Stimulated activated CD4-positive, alpha-beta T cell treated with anti-CD3 and anti-CD28 coated beads, TNF-alpha, amount 100 ng/mL, for 24 hours (primary cell): Measurements from ENCODE around the gene FOXF1.

Experiments
- DNase-seq, 3 experiments: peaks; one replicate each; pipeline ENCODE4 v3.0.0-alpha.2; 2020; ENCODE audit warnings: low read depth in 3 of 3

The FOXF1 gene

DNA sequence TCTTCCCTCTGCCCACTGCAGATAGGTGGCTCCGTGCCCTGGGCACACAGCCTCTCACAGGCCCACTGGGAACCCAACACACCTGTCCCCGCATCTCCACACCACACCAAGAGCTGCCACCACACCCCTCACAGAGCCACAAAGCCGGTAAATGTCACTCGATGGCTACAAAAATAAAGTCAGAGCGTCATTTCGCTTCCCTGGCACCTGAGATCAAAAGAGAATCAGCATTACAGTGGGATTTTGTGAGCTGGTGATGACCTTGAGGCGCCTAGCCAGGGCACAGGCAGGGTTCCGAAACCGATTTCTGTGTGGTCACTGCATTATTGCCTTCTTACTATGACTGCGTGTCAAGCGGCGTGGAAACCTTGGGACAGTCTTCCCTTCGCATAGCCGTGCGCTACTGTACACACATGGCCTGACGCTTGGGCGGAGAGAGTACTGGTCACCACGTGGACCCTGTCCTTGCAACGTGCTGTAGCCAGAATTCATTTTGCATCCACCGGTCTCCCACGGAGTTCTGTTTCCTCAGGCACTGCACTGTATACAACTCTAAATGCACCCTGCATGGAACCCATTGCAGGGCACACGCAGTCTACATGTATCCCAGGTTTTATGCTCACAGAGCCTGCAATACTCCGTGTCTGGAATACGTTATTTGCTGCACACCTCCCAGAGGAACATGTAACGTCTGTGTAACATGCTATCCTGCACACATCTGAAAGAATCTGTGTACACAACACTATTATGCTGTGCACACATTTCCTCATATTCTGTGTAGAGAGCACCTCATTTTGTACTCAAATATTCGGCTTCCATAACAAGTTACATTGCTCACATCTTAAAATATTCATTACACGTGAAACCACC is 5.8 kb upstream of the FOXF1 start:
- no peak for DNase-seq

DNA sequence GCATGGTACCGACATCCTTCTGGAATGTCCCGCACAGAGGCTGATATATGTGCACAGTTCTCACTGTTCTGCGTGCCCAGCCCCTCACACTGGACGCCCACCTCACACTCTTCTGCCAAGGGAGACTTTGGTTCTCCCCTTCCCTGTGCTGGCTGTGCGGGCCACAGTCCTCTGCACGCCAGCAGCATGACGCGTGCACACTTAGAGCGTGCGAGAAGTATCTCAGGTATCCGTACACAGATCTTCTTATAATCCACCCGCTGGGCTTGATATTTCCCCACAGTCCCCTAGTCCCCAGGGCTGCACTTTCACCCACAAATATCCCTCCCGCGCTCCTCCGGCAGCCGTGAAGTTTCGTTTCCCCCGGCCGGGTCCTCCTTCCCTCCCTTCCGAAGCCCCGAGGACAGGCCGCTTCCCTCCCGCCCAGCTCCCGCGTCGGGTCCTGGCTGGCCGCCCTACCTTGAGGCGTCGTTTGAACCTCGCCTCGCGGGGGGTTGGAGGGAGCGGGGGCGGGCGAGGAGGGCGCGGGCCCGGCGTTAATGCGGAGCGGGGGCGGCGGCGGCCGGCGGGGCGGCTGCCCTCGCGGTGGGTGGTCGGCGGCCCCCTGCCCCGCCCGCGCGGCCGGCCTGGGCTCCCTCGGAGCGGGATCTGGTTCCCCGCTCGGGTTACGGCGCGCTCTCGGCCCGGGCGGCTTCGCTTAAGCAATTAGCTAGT is 5.0 kb upstream of the FOXF1 start:
- DNase-seq: no peak

DNA sequence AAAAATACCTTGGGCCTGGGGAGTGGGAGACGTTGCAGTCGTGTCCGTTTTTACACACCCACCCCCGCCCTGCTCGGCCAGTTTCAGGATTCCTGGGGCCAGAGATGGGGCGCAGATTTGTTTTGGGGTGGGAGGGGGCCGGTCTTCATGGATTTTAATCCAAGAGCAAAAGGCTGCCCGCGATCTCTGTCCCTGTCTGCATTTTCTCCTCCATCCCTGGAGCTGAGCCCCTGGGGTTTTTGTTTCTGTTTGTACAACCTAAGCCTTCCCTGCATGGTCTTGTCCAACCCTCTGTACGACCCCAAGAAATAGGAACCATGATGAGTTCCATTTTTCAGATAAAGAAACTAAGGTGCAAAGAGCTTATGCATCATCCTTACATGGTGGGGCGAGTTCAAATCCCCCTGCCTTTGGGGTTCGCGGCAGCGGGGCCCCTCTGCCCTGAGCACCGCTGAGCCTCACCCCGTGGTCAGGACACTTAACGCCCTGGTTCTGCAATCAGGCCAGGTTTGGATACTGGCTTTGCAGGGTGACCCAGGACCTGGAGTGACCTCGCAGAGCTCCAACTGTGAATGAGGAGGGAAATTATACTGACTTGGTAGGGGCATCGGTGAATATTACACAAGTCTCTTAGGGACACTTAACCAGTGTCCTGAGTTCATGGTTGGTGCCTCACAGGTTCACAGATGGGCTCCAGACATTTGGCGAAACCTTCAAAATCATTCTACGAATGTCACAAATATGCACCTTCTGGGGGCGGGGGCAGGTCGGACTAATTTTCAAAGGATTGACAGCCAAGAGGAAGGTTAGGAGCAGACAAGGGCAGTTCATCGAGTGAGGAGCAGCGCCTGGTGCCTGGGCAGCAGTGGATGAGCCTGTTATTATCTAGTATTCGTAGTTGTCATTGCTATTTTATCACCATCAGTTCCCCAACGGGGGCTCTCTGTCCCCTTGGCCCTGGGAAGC is 4.1 kb upstream of the FOXF1 start:
- no peak for DNase-seq

DNA sequence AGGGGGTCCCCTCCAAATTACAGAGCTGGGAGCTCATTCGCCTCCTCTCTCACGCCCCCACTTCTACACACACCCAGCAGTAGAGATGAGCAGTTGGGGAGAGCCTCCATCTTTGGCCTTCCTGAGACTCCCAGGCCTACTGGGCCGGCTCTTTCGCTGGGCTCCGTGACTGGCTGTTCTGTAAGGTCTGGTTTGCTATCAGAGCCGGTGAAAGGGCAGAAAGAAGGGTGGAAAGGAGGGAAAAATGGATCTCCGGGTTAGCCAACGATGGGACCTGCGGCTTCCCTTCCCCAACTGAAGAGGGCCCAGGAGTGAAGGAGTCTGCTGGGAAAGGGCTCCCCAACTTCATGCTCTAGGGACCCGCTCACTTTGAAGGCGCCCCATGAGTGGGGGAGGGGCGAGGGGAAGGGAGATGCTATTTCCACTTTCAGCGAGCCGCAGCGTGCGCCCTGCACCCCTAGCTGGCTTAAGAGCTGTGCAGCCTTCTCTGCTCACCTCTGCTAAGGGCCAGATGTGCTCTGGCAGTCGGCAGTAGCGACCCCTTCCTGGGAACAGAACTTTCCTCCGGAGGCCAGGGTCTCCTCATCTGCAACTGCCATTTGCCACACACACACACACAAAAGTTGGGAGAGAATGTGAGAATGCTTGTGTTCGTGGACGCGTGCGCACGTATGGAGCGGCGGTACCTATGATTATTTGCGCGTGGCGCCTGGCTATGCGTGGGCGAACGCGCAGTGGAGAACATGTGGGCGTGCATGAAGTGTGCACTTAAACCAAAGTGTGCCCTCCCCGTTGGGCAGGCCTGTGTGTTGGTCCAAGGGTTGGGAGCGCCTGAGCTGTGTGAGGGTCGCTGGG is 2.9 kb upstream of the FOXF1 start:
- DNase-seq: no peak

DNA sequence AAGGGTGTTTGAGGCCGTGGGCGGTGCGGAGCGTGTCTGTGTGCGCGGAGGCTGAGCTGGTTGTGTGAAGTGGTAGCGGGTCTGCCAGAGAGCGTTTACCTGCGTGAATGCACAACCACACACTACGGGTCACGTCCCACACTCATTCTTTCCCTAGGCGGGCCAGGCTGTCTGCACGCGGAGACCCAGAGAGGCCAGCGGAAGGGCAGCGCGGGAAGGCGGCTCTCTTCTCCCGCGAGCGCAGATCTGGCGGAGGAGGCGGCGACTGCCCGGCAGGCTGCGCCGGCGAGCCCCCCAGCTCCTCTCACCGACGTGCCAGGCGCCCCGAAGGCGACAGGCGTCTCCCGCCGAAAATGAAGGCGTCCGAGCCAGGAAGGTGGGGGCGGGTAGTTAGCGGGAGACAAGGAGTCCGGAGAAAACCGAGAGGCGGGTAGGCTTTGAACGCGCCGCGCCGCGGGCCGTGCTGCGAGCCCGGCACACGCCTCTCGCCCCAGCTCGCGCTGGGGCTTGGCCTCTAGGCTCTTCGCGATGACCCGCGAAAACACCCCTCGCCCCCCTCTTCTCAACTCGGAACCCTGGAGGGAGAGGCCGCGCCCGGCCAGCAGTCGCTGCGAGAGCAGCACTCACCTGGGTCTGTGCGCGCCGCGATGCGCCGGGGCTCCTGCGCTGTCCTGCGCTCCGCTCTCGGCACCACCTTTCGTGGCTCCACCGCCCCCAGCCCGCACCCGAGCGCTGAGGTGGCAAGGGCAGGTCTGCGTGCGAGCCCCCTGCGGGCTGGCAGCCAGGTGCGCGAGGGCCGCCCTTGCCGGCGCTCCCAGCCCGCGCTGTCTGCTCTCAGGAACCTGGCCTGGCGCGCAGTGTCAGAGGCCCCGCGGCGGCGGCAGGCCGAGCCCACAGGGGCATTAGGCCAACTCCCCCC is 2.0 kb upstream of the FOXF1 start:
- no peak for DNase-seq

DNA sequence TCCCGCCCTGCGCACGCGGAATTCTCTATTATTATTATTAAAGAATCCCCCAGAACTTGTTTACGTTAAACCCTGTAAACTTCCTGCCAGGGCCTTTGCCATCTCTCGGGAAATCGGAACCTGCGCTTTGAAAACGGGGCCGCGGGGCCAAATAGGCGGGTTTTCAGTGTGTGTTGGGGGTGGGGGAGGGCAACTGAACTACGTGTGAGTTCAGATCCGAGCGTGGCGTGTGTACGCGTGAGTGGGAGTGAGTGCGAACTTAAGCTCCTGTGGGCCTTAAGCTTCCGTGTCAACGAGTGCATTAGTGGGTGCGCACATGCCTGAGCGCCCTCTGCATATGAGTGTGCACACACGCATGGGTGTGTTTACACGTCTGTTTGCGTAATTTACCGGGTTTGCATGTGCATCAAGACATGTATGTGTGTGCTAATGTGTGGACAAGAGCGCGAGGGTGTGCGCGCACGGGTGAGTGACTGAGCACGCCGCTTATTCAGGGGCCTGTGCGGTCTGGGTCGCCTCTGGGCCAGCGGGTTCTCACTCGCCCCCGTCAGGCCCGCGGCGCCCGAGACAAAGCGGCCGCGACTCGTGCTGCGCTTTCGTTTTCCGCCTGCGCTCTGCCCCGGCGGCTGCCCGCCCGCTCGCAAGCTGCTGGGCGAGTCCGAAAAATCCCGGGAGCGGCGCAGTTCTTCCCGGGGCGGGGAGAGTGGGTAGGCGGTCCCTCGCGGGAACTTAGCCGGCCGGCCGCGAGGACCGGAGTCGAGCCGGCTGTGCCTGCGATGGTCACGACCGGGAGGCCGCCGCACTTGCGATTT is 1.2 kb upstream of the FOXF1 start:
- no peak for DNase-seq

DNA sequence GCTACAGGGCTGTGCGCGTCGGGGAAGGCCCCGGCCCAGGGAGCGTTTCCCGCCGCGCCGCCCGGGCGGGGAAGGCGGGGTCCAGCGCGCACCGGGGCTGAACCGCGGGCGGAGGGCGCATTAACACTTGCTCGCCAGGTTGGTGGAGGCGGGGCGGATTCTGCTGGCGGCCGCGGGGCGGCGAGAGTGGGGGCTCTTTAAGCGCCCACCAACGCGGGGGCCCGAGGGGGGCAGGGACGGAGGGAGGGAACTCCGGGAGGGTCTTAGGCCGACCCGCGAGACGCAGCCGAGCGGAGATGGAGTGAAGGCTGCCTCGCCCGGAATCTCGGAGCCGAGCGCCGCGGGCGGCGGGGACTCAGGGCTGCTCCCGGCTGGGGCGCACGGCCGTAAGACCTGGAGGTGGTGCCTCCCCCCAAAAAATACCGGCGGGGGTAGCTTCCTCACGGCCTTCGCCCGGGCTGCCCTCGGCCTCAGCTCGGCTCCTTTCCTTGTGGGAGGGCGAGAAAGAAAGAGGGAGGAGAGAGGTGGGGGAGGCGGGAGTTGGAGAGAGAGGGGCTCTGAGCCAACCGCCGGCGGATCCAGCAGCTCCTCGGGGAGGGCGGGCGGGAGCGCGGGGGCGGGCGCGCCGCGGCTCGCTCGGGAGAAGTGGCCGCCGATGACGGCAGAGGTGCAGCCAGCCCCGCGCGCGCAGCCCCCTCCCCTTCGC is 415 bp upstream of the FOXF1 start:
- DNase-seq: no peak

DNA sequence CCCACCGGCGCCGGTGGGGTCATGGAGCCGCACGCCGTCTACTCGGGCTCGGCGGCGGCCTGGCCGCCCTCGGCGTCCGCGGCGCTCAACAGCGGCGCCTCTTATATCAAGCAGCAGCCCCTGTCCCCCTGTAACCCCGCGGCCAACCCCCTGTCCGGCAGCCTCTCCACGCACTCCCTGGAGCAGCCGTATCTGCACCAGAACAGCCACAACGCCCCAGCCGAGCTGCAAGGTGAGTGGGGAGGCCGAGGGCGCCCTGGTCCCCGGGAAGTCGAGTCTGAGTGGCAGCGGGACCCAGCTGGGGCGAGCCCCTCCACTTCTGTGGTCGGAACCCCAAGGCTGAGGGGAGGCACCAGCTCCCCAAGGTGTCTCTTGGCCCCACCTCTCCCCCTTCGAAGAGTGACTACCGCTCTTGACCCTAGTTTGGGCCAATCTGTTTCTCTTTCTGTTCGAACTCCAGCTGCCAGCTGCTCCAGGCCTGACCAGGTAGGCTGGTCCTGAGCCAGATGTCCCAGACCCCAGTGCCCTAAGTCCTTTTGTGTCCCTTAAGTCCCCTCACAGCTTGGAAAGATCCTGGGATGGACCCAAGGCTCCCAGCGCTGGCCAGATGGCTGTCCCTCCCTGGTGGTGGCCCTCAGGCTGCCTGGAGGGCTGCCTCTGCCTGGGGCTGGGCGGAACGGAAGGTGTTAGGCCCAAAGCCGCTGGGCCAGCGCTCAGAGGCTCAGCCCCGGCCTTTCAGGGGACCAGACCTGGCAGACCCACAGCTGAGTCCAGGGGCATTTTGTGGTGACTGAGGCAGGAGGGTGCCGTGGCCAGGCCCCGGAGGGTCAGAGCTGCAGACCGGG is 1.2 kb downstream of the FOXF1 start:
- DNase-seq: no peak

DNA sequence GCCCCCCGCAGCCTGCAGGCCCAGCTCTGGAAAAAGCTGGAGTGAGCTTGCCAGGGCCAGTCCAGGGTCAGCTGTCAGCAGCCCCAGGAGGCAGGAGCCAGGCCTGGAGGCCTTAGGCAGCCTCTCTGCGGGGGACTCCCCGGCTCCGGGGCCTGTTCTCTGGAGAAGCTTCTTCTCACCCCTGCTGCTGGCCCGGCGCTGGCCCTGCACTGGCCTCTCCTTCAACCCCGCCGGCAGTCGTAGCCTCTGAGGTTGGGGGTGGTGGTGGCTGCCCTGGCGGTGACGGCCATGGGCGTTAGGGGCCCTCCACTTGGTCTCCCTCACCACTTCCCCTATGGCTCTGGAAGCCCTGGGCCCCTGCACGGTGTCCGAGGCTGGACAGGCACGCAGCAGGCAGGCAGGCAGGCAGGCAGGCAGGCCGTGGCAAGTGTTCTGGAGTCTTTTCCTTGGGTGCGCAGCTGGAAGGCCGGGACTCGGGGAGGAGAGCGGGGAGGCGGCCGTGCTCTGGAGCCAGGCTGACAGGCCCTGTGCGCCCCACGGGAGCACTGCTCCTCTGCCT is 2.1 kb downstream of the FOXF1 start:
- no peak for DNase-seq

DNA sequence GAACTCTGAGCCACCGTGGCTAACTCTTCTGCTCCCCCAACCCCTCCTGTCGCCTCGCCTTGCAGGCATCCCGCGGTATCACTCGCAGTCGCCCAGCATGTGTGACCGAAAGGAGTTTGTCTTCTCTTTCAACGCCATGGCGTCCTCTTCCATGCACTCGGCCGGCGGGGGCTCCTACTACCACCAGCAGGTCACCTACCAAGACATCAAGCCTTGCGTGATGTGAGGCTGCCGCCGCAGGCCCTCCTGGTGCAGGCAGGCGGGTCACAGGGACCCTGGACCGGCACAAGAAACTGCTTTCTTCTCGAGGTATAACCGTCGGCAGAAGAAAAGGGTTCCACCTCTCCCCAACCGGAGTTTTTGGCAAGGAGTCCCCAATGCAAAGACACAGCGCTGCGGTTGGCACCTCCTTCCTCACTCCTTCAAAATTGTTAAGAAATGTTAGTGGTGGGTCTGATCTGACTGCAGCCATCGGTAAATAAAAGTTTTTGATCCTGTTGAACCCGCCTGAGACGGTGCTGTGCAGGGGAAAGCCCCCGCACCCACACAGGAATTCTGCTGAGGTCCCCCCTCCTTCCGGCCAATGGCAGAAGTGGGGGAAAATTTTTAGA is 2.6 kb downstream of the FOXF1 start:
- no peak for DNase-seq

DNA sequence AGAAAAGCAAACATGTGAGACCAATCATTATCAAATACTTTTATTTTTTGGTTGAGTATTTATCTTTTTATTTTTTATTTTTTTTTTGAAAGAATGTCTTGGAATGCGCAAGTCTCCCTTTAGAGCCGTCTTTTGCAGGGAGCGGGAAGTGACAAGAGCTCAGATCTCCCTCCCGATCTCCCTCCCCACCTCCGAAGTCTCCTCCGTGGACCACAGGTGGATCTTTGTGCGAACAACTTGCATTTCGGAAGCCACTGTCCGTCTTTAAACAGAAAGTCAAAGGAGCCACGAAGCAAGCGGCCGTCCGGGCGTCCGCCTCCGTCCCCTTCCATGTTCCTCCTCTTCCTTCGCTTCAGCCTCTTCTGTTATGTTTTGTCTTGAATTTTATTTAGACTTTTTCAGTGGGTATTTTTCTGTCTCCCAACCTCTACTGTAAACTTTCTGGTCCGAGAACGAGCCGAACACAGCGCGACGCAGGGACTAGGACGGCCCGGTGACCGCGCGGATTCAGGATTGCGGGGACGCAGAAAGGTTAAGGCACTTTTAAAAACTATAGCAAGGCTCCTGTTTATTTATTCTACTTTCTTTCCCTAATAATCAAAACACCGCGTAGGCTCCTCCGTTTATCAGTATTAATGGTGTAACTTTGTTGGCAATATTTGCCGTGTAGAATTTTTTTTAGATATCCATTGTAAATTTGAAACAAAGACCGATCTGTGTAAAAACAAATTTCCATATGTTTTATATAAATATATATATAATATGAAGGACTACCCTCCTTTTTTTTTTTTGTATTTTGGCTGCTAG is 3.3 kb downstream of the FOXF1 start:
- DNase-seq: no peak

DNA sequence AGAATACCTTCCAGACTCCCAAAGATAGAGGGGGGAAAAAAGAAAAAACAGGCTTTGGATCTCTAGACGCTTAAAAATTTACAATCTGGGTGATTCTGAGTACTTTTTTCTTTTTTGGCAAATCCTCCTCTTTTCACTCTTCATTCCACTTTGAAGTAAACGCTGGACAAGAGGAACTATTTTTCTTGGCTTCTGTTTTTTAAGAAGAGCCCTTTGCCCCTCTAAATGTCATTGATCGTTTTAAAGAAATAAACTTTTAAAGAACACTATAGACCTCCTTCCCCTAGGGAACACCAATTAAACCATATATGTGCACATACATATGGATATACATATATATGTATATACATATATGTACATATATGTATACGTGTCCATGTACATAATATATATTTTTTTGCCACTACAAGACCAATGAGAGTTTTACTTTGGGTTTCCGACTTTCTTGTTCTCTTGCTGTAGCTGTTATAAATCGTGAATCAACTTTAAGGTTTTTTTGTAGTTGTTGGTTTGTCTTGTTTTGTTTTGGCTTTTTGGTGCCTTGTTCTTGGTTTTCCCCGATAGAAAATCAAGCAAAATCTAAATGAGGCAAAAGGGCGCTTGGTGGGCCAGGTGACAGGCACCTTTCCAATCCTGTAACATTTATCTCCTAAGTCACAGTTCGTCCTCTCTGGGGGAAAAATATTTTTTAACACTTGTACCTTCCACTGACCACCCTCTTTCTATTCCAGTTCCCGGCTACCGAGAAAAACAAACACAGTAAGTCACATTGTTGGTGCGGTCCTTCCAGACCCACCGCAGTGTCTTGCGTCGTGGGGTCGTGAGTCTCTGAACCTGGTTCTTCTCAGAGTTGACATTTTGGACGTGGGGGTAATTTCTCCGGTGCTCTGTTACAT is 4.4 kb downstream of the FOXF1 start:
- DNase-seq: no peak

DNA sequence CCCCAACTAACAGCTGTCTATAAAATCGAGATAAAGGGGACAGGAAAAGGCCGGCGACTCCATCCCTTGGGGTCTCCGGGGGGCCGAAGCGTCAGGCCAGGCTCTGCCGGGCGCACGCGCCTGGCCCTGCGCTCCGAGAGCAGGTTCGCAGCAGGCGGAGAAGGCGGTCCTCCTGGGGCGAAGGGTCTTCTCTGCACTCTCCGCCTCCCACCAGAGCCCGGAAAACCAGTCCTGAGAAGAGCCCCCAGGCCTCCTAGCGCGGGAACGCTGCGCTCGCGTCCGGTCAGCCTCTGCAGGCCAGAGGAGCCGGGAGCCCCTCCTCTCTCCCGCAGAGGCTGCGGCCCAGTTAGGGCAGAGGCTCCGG is 5.1 kb downstream of the FOXF1 start:
- no peak for DNase-seq

DNA sequence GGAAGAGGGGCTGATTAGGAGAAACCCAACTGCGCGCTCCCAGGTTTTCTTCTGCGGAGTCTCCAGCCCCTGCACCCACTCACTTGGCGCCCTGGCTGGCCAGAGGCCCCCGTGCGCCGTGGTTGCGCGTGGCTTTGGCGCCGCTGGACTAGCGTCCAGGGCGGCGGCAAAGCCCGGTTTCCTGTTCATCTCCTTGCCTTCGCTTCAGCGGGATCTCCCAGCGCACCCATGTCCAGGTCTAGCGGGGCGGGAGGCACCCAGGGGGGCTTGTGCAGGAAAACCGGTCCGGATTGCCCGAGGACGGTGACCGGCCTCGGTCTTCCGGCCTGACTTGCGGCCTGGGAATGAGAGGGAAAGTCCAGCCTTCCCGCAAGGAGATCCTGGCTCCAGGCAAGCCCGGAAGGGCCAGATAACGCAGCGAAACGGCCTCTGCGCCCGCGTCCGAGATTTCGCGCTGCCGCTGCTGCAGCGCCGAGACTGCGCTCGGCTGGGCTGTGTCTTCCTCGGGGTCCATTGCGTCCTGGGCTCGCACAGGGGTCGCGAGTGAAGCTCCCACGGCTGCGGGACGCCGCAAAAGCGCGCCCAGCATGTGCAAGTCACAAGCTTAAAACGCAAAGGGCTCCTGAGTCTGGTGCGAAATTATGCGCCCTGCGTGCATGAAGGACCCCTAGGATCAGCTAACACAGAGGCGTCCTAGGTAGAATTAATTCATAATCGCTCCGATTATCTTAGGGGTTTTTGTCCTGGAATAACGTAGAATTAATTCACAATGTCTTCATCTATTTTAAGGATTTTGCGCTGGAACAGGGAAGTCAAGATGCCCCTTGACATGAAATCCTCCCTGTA is 5.7 kb downstream of the FOXF1 start:
- no peak for DNase-seq
